SK-N-SH (cell line): ENCODE data around the gene TM7SF3. TPM values are rescaled to one million over a fixed set of nuclear protein-coding genes. Genes with fewer than 3 reads are reported as not detected.
"Not testable (repeated sequence)": the region's sequence is repeated elsewhere in the genome, so short reads cannot be mapped to it uniquely, and the experiment has no call there.

Experiments
- CTCF ChIA-PET: fragments of 300-600, 350-600 bp; formaldehyde crosslinking; extraction: SDS; loops from one replicate; lab custom pipeline; 2021; lab: Yijun Ruan, JAX
- POLR2A ChIA-PET: fragments of 350-600 bp; sonication (Branson Sonifier 250); formaldehyde crosslinking; extraction: SDS; loops from one replicate; lab custom pipeline; 2020; ENCODE audit warnings: antibody characterized with exemption, inconsistent platforms; lab: Yijun Ruan, JAX
- DNase-seq: peaks from one replicate; pipeline ENCODE4 v3.0.0; 2012
- H2AFZ ChIP-seq: fragments of 200-600 bp; sonication (generic); 2 replicates; pipeline ENCODE4 v1.8.1; 2016; ENCODE audit warnings: antibody characterized with exemption, mild to moderate bottlenecking, low read depth
- H3F3A ChIP-seq: fragments of 200-600 bp; sonication (generic); replicated peaks from 2 replicates; pipeline ENCODE3; 2016; ENCODE audit warnings: antibody characterized with exemption, mild to moderate bottlenecking; ENCODE audit not compliant: insufficient read depth
- H3K27ac ChIP-seq, 2 experiments: fragments of 200-500 bp in 1 of 2; fragments of 200-600 bp in 1 of 2; sonication (Bioruptor generic) in 1 of 2; sonication (generic), shearing (Covaris generic) in 1 of 2; 2 replicates each; pipeline versions ENCODE4 v1.5.1 to v1.6.1; 2014 to 2016; ENCODE audit warnings: low read depth in 2 of 2, inconsistent platforms in 1 of 2, low read length in 1 of 2, mild to moderate bottlenecking in 1 of 2, mixed read lengths in 1 of 2
- H3K27me3 ChIP-seq: fragments of 200-600 bp; sonication (generic), shearing (Covaris generic); 2 replicates; pipeline ENCODE4 v1.6.1; 2016; ENCODE audit warnings: mixed run types; ENCODE audit not compliant: insufficient read depth
- H3K36me3 ChIP-seq, 2 experiments: fragments of 200-500 bp in 1 of 2; fragments of 200-600 bp in 1 of 2; sonication (Bioruptor generic) in 1 of 2; sonication (generic) in 1 of 2; replicated peaks in 1 of 2; 2 replicates each; pipeline versions ENCODE3 to v1.5.1; 2014 to 2016; ENCODE audit warnings: low read length in 1 of 2, mild to moderate bottlenecking in 1 of 2; ENCODE audit not compliant: insufficient read depth in 2 of 2, control insufficient read depth in 1 of 2
- H3K4me1 ChIP-seq, 2 experiments: fragments of 200-500 bp in 1 of 2; fragments of 200-600 bp in 1 of 2; sonication (Bioruptor generic) in 1 of 2; sonication (generic), shearing (Covaris generic) in 1 of 2; 2 replicates each; pipeline versions ENCODE4 v1.5.1 to v1.6.1; 2014 to 2016; ENCODE audit warnings: low read depth in 1 of 2, low read length in 1 of 2, mixed run types in 1 of 2; ENCODE audit not compliant: insufficient read depth in 2 of 2, control insufficient read depth in 1 of 2
- H3K4me2 ChIP-seq: fragments of 200-600 bp; sonication (generic), shearing (Covaris generic); 2 replicates; pipeline ENCODE4 v1.6.1; 2017; ENCODE audit warnings: mixed run types
- H3K4me3 ChIP-seq, 2 experiments: fragments of 200-500 bp in 1 of 2; fragments of 200-600 bp in 1 of 2; sonication (Bioruptor generic) in 1 of 2; sonication (generic), shearing (Covaris generic) in 1 of 2; 2 replicates each; pipeline versions ENCODE4 v1.5.1 to v1.8.1; 2014 to 2016; ENCODE audit warnings: low read depth in 2 of 2, inconsistent platforms in 1 of 2, low read length in 1 of 2, mild to moderate bottlenecking in 1 of 2, mixed read lengths in 1 of 2, moderate library complexity in 1 of 2
- H3K79me2 ChIP-seq: fragments of 200-600 bp; sonication (generic); 2 replicates; pipeline ENCODE4 v1.8.1; 2017; ENCODE audit warnings: mild to moderate bottlenecking; ENCODE audit not compliant: insufficient read depth
- H3K9ac ChIP-seq: fragments of 200-600 bp; sonication (generic); 2 replicates; pipeline ENCODE4 v1.6.1; 2017; ENCODE audit warnings: mixed run types
- H3K9me2 ChIP-seq: fragments of 200-600 bp; sonication (generic); 2 replicates; pipeline ENCODE4 v1.6.1; 2017; ENCODE audit warnings: mixed run types
- H3K9me3 ChIP-seq: fragments of 200-600 bp; sonication (generic); 2 replicates; pipeline ENCODE4 v1.6.1; 2017; ENCODE audit warnings: mixed run types, mild to moderate bottlenecking, moderate library complexity
- H4K20me1 ChIP-seq: fragments of 200-600 bp; sonication (generic); 2 replicates; pipeline ENCODE4 v1.6.1; 2017; ENCODE audit warnings: mild to moderate bottlenecking, mixed run types; ENCODE audit not compliant: insufficient read depth
- CHD2 ChIP-seq: fragments of 150-350 bp; IDR thresholded peaks from 2 replicates; pipeline ENCODE4 v1.6.1; 2018; ENCODE audit warnings: low read length; ENCODE audit not compliant: partially characterized antibody
- FOSL2 ChIP-seq: IDR thresholded peaks from 2 replicates; pipeline ENCODE4 v1.4.0; 2012; ENCODE audit warnings: low read depth, mild to moderate bottlenecking, moderate library complexity, borderline replicate concordance
- GABPA ChIP-seq: IDR thresholded peaks from 2 replicates; pipeline ENCODE4 v1.4.0; 2012; ENCODE audit warnings: low read depth, mild to moderate bottlenecking
- GATA2 ChIP-seq: sonication (generic); formaldehyde crosslinking; IDR thresholded peaks from 2 replicates; pipeline ENCODE4 v1.5.0; 2020; ENCODE audit warnings: mild to moderate bottlenecking, missing genetic modification reagents
- MEF2A ChIP-seq: IDR thresholded peaks from 2 replicates; pipeline ENCODE4 v1.4.0; 2012; ENCODE audit warnings: low read depth, borderline replicate concordance
- NFIC ChIP-seq: IDR thresholded peaks from 2 replicates; pipeline ENCODE4 v1.4.0; 2012; ENCODE audit warnings: borderline replicate concordance
- NRF1 ChIP-seq: IDR thresholded peaks from 2 replicates; pipeline ENCODE4 v1.6.1; 2012; ENCODE audit warnings: low read depth, mild to moderate bottlenecking, low read length
- RXRA ChIP-seq: IDR thresholded peaks from 2 replicates; pipeline ENCODE4 v1.4.0; 2012; ENCODE audit warnings: low read depth, mild to moderate bottlenecking, borderline replicate concordance
- SMC3 ChIP-seq: IDR thresholded peaks from 2 replicates; pipeline ENCODE4 v1.6.1; 2012; ENCODE audit warnings: low read depth, low read length, improper control_type of control experiment
- WGBS: methylation state at CpG from one replicate; pipeline ENCODE4 v1.1.6; 2017; ENCODE audit warnings: low lambda C conversion rate; 5-methylcytosine and 5-hydroxymethylcytosine counted together
- polyA plus RNA-seq, 3 experiments: library from polyadenylated mRNA; depleted of rRNA; stranded (reverse); fragments of >200 nt; gene quantifications; 2 replicates each; pipeline ENCODE4 v1.2.3, GENCODE V29; 2012
- TF ChIP-seq, protein P1 (sequence below): IDR thresholded peaks from 2 replicates; pipeline ENCODE4 v1.4.0; 2012; ENCODE audit warnings: low read depth
- TF ChIP-seq, protein P2 (sequence below): IDR thresholded peaks from 2 replicates; pipeline ENCODE4 v1.6.1; 2012; ENCODE audit warnings: mild to moderate bottlenecking, low read depth, low read length, moderate library complexity
- TF ChIP-seq, protein P3 (sequence below): fragments of 150-350 bp; IDR thresholded peaks from 2 replicates; pipeline ENCODE4 v1.6.1; 2016; ENCODE audit warnings: mild to moderate bottlenecking, low read depth, low read length
- TF ChIP-seq, protein P4 (sequence below): IDR thresholded peaks from 2 replicates; pipeline ENCODE4 v1.4.0; 2012; ENCODE audit warnings: low read depth, borderline replicate concordance
- TF ChIP-seq, protein P5 (sequence below): IDR thresholded peaks from 2 replicates; pipeline ENCODE4; 2012

TM7SF3 gene
- polyA plus RNA-seq, 1 of the 3 experiments (the other 2 are of a cell fraction): 72.1 TPM

DNA sequence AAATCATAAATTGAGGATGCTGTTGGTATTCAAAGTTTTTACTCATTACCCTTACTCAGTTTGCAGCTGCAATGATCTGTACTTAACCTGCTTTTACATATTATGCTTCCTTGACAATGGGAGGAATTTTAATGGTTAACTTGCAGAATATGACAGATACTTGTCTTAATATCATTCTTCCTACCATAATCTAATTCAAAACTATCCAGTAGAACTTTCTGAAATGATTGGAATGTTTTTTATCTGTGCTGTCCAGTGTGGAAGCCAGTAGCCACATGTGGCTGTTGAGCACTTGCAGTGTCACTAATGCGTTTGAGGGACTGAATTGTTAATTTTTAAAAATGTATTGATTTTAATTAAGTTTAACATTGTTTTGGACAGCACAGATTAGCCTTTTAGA is 52.4 kb downstream of the TM7SF3 start:
- H2AFZ ChIP-seq: no peak overlapping the region
- DNase-seq: no peak
- H3F3A ChIP-seq: peaks cover 10% of the 10 kb centered on the region
- H3K36me3 ChIP-seq: peaks cover 73 to 74% of the 10 kb centered on the region in 2 experiments
- no peaks in the 10 kb centered on the region; the same call in 1 of the 2 replicates for H4K20me1 ChIP-seq
- WGBS: 48% methylated on average over 1 of the region's 1 CpG
- H3K9ac ChIP-seq: no peak overlapping the region
- TF ChIP-seq CHD2 (no peak), FOSL2 (no peak), GATA2 (CRISPR knock-in tag) (no peak), SMC3 (no peak)
- TF ChIP-seq, protein P1, sequence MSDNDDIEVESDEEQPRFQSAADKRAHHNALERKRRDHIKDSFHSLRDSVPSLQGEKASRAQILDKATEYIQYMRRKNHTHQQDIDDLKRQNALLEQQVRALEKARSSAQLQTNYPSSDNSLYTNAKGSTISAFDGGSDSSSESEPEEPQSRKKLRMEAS: no peak
- TF ChIP-seq, all 33 proteins: peak for 0
- Histone ChIP-seq H3K27me3 (no peaks in the 10 kb centered on the region), H3K4me2 (no peak overlapping the region), H3K9me3 (no peaks in the 10 kb centered on the region), H3K4me1 (no peaks in the 10 kb centered on the region; a peak in 1 of 4 replicates), H3K9me2 (no peaks in the 10 kb centered on the region), H3K27ac (no peak overlapping the region), H3K79me2 (no peaks in the 10 kb centered on the region), H3K4me3 (no peak overlapping the region)
- ChIA-PET POLR2A (no interaction called here), CTCF (no interaction called here)

DNA sequence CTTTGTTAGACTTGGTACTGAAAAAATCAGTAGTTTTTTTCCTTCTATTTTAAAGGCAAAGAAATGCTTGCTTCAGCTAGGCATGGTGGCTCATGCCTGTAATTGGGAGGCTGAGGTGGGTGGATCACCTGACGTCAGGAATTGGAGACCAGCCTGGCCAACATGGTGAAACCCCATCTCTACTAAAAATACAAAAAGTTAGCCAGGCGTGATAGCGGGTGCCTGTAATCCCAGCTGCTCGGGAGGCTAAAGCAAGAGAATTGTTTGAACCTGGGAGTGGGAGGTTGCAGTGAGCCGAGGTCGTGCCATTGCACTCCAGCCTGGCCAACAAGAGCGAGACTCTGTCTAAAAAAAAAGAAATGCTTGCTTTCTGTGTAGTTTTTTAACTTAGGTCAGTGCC is 52.8 kb downstream of the TM7SF3 start:
- WGBS: 98% methylated on average over 7 of the region's 7 CpGs
- H3K27me3 ChIP-seq, H3K9me2 ChIP-seq, H3K4me1 ChIP-seq, H3K79me2 ChIP-seq, CTCF ChIA-PET, H3K9ac ChIP-seq, H3K4me3 ChIP-seq, H2AFZ ChIP-seq, H3K4me2 ChIP-seq, H3K27ac ChIP-seq, H4K20me1 ChIP-seq, POLR2A ChIA-PET, H3K9me3 ChIP-seq, DNase-seq: not testable (repeated sequence)
- H3F3A ChIP-seq: peaks cover 10% of the 10 kb centered on the region
- H3K36me3 ChIP-seq: peaks cover 73 to 74% of the 10 kb centered on the region in 2 experiments

DNA sequence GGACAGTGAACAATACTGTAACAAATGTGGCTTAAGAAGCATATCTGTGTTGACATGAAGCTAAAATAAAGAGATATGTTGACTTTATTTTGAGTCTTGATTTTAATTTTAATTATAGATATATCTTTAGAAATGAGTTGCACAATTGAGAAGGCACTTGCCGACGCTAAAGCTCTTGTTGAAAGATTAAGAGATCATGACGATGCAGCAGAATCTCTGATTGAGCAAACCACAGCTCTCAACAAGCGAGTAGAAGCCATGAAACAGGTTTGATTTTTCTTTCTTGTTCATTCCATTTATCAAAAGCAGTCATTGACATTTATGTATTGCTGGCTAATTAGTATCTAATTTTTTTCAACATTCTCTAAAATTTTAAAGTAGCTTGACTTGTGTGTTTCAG is 60.2 kb downstream of the TM7SF3 start:
- Histone ChIP-seq H4K20me1 (0 out of 2 replicates have a peak, but pooled peaks cover 4% of the 10 kb centered on the region), H3K9ac (no peak overlapping the region), H3K27ac (no peak overlapping the region), H3K36me3 (peaks cover 27 to 29% of the 10 kb centered on the region in 2 experiments), H3K79me2 (peaks cover 49% of the 10 kb centered on the region), H3K4me1 (no peaks in the 10 kb centered on the region), H2AFZ (no peak overlapping the region), H3K9me3 (no peaks in the 10 kb centered on the region), H3K4me2 (no peak overlapping the region), H3K4me3 (no peak overlapping the region), H3F3A (no peaks in the 10 kb centered on the region), H3K9me2 (no peaks in the 10 kb centered on the region), H3K27me3 (no peaks in the 10 kb centered on the region)
- no peak for DNase-seq
- CTCF ChIA-PET: interaction anchor here (0.6 kb wide), 1 partner anchor 1583 kb away, joined by 3 read pairs; no protein-coding TSS in a partner anchor
- POLR2A ChIA-PET: no interaction called here
- WGBS: 96% methylated on average over 4 of the region's 4 CpGs
- TF ChIP-seq RXRA (no peak), MEF2A (no peak), GABPA (no peak), GATA2 (CRISPR knock-in tag) (no peak), NRF1 (no peak), NFIC (no peak)
- TF ChIP-seq, protein P2, sequence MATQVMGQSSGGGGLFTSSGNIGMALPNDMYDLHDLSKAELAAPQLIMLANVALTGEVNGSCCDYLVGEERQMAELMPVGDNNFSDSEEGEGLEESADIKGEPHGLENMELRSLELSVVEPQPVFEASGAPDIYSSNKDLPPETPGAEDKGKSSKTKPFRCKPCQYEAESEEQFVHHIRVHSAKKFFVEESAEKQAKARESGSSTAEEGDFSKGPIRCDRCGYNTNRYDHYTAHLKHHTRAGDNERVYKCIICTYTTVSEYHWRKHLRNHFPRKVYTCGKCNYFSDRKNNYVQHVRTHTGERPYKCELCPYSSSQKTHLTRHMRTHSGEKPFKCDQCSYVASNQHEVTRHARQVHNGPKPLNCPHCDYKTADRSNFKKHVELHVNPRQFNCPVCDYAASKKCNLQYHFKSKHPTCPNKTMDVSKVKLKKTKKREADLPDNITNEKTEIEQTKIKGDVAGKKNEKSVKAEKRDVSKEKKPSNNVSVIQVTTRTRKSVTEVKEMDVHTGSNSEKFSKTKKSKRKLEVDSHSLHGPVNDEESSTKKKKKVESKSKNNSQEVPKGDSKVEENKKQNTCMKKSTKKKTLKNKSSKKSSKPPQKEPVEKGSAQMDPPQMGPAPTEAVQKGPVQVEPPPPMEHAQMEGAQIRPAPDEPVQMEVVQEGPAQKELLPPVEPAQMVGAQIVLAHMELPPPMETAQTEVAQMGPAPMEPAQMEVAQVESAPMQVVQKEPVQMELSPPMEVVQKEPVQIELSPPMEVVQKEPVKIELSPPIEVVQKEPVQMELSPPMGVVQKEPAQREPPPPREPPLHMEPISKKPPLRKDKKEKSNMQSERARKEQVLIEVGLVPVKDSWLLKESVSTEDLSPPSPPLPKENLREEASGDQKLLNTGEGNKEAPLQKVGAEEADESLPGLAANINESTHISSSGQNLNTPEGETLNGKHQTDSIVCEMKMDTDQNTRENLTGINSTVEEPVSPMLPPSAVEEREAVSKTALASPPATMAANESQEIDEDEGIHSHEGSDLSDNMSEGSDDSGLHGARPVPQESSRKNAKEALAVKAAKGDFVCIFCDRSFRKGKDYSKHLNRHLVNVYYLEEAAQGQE: no peak
- TF ChIP-seq, protein P3, sequence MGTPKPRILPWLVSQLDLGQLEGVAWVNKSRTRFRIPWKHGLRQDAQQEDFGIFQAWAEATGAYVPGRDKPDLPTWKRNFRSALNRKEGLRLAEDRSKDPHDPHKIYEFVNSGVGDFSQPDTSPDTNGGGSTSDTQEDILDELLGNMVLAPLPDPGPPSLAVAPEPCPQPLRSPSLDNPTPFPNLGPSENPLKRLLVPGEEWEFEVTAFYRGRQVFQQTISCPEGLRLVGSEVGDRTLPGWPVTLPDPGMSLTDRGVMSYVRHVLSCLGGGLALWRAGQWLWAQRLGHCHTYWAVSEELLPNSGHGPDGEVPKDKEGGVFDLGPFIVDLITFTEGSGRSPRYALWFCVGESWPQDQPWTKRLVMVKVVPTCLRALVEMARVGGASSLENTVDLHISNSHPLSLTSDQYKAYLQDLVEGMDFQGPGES: no peak
- TF ChIP-seq, protein P4, sequence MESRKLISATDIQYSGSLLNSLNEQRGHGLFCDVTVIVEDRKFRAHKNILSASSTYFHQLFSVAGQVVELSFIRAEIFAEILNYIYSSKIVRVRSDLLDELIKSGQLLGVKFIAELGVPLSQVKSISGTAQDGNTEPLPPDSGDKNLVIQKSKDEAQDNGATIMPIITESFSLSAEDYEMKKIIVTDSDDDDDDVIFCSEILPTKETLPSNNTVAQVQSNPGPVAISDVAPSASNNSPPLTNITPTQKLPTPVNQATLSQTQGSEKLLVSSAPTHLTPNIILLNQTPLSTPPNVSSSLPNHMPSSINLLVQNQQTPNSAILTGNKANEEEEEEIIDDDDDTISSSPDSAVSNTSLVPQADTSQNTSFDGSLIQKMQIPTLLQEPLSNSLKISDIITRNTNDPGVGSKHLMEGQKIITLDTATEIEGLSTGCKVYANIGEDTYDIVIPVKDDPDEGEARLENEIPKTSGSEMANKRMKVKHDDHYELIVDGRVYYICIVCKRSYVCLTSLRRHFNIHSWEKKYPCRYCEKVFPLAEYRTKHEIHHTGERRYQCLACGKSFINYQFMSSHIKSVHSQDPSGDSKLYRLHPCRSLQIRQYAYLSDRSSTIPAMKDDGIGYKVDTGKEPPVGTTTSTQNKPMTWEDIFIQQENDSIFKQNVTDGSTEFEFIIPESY: no peak
- TF ChIP-seq, protein P5, sequence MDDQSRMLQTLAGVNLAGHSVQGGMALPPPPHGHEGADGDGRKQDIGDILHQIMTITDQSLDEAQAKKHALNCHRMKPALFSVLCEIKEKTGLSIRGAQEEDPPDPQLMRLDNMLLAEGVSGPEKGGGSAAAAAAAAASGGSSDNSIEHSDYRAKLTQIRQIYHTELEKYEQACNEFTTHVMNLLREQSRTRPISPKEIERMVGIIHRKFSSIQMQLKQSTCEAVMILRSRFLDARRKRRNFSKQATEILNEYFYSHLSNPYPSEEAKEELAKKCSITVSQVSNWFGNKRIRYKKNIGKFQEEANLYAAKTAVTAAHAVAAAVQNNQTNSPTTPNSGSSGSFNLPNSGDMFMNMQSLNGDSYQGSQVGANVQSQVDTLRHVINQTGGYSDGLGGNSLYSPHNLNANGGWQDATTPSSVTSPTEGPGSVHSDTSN: no peak
